K562 (cell line): Measurements from ENCODE around the gene PCSK7. TPM values are rescaled to one million over a fixed set of nuclear protein-coding genes. Genes with fewer than 3 reads are reported as not detected.

Experiments used
- ATAC-seq: fragments of 200-7000 bp; cut with Tn5 transposase; 3 replicates; pipeline ENCODE4 v1.9.1; 2020; ENCODE audit warnings: moderate library complexity
- BruUV-seq: library from RNA; stranded (reverse); fragments of 400-500 nt; replicated peaks from 2 replicates; lab custom pipeline; 2021; lab: Mats Ljungman, UMichigan
- CTCF ChIA-PET: fragments of 300-600 bp; formaldehyde crosslinking; extraction: SDS; loops from one replicate; lab custom pipeline; 2021; ENCODE audit warnings: low intra/inter-chr PET ratio; lab: Yijun Ruan, JAX
- POLR2A ChIA-PET: fragments of 300-600, 350-650 bp; sonication (Branson Sonifier 250); formaldehyde crosslinking; extraction: SDS; loops from one replicate; lab custom pipeline; 2021; ENCODE audit warnings: antibody characterized with exemption, inconsistent platforms; lab: Yijun Ruan, JAX
- DNase-seq, 4 experiments: peaks; one replicate each; pipeline versions ENCODE4 v3.0.0 to v3.0.0-alpha.2; 2011 to 2018; ENCODE audit warnings: low spot score in 3 of 4, mixed read lengths in 3 of 4; ENCODE audit errors: extremely low read depth in 1 of 4
- FAIRE-seq: peaks from 2 replicates; lab custom pipeline; 2011; peaks lifted over from hg19 to GRCh38; lab: Jason Lieb, UNC
- H2AFZ ChIP-seq: 2 replicates; pipeline ENCODE4 v1.6.0; 2011; ENCODE audit warnings: low read depth, low read length, control low read depth, inconsistent platforms
- H3K27ac ChIP-seq: fragments of 200-600 bp; 3 replicates; pipeline ENCODE4 v1.8.0; 2011; ENCODE audit warnings: low read depth, mild to moderate bottlenecking, control low read depth, inconsistent platforms, low read length, moderate library complexity, mixed read lengths; ENCODE audit errors: extremely low read depth
- H3K27me3 ChIP-seq, 2 experiments: fragments of 300-600 bp in 1 of 2; 2 replicates in 1 of 2; 3 replicates in 1 of 2; pipeline versions ENCODE4 v1.6.0 to v1.8.0; 2011; ENCODE audit warnings: inconsistent platforms in 2 of 2, low read length in 2 of 2, mild to moderate bottlenecking in 1 of 2, mixed read lengths in 1 of 2, moderate library complexity in 1 of 2; ENCODE audit not compliant: control insufficient read depth in 2 of 2, insufficient read depth in 2 of 2
- H3K36me3 ChIP-seq: fragments of 300-600 bp; 3 replicates; pipeline ENCODE4 v1.8.0; 2011; ENCODE audit warnings: mild to moderate bottlenecking, low read length, inconsistent platforms; ENCODE audit not compliant: control insufficient read depth, insufficient read depth
- H3K4me1 ChIP-seq, 2 experiments: fragments of 200-600 bp in 1 of 2; replicated peaks in 1 of 2; 2 replicates in 1 of 2; 3 replicates in 1 of 2; pipeline versions ENCODE4 v1.5.1 to v1.8.0; 2011; ENCODE audit warnings: inconsistent platforms in 2 of 2, low read length in 2 of 2, mild to moderate bottlenecking in 1 of 2, mixed read lengths in 1 of 2, moderate library complexity in 1 of 2; ENCODE audit not compliant: control insufficient read depth in 2 of 2, insufficient read depth in 2 of 2
- H3K4me2 ChIP-seq: 2 replicates; pipeline ENCODE4 v1.6.1; 2011; ENCODE audit warnings: low read length, control low read depth, inconsistent platforms, mixed read lengths; ENCODE audit not compliant: insufficient read depth
- H3K4me3 ChIP-seq: fragments of 200-600 bp; sonication (generic), shearing (Covaris generic); 2 replicates; pipeline ENCODE4 v1.5.1; 2016; ENCODE audit warnings: control low read depth, inconsistent platforms
- H3K79me2 ChIP-seq: fragments of 200-600 bp; 3 replicates; pipeline ENCODE4 v1.8.0; 2011; ENCODE audit warnings: low read length, inconsistent platforms; ENCODE audit not compliant: control insufficient read depth, insufficient read depth
- H3K9ac ChIP-seq, 2 experiments: 2 replicates each; pipeline versions ENCODE4 v1.6.0 to v1.6.1; 2011; ENCODE audit warnings: low read depth in 2 of 2, low read length in 2 of 2, control low read depth in 1 of 2, inconsistent platforms in 1 of 2, mild to moderate bottlenecking in 1 of 2, mixed read lengths in 1 of 2; ENCODE audit not compliant: insufficient read depth in 1 of 2
- H3K9me1 ChIP-seq: one replicate; pipeline ENCODE4 v1.6.0; 2011; ENCODE audit warnings: inconsistent platforms, mild to moderate bottlenecking, low read length, moderate library complexity; ENCODE audit not compliant: control insufficient read depth, insufficient read depth
- H3K9me3 ChIP-seq: replicated peaks from 2 replicates; pipeline ENCODE4 v1.5.1; 2011; ENCODE audit warnings: low read depth, low read length, inconsistent platforms; ENCODE audit not compliant: control insufficient read depth, insufficient read depth
- H4K20me1 ChIP-seq: replicated peaks from 2 replicates; pipeline ENCODE4 v1.6.1; 2011; ENCODE audit warnings: low read length, inconsistent platforms, mixed read lengths; ENCODE audit not compliant: control insufficient read depth, insufficient read depth
- BRD9 ChIP-seq: fragments of 450-650 bp; IDR thresholded peaks from 2 replicates; pipeline ENCODE4 v1.6.1; 2018; ENCODE audit warnings: low read depth; ENCODE audit not compliant: partially characterized antibody
- CHD2 ChIP-seq: IDR thresholded peaks from 2 replicates; pipeline ENCODE4 v1.6.1; 2011; ENCODE audit warnings: low read depth, low read length
- CREBBP ChIP-seq: IDR thresholded peaks from one replicate; pipeline ENCODE4 v1.6.1; 2012; ENCODE audit warnings: low read depth, mild to moderate bottlenecking, control low read depth, inconsistent platforms, low read length
- ETS2 ChIP-seq: IDR thresholded peaks from 2 replicates; pipeline ENCODE4 v1.6.1; 2016; ENCODE audit warnings: borderline replicate concordance, missing genetic modification characterization, mild to moderate bottlenecking, moderate library complexity, missing compliant biosample characterization; ENCODE audit not compliant: poor library complexity, severe bottlenecking
- ETV5 ChIP-seq: sonication (generic); formaldehyde crosslinking; IDR thresholded peaks from 2 replicates; pipeline ENCODE4 v1.4.0; 2020; ENCODE audit warnings: low read depth, mild to moderate bottlenecking, missing genetic modification reagents
- FOXM1 ChIP-seq, 2 experiments: fragments of 450-650 bp in 1 of 2; sonication (generic) in 1 of 2; formaldehyde crosslinking in 1 of 2; IDR thresholded peaks; 2 replicates each; pipeline versions ENCODE4 v1.6.1 to v1.9.0; 2017 to 2022; ENCODE audit warnings: low read depth in 2 of 2, mild to moderate bottlenecking in 2 of 2, missing genetic modification reagents in 1 of 2, moderate library complexity in 1 of 2
- KAT8 ChIP-seq: fragments of 450-650 bp; IDR thresholded peaks from 2 replicates; pipeline ENCODE4 v1.6.1; 2016; ENCODE audit warnings: low read depth, mild to moderate bottlenecking
- PRPF4 ChIP-seq: fragments of 200-400 bp; formaldehyde crosslinking; IDR thresholded peaks from one replicate; pipeline ENCODE4 v1.6.1; 2017; ENCODE audit warnings: low read length, low read depth, mild to moderate bottlenecking; ENCODE audit not compliant: insufficient read depth, poor library complexity, severe bottlenecking
- TAL1 ChIP-seq: fragments of 450-650 bp; IDR thresholded peaks from 2 replicates; pipeline ENCODE4 v1.6.1; 2016; ENCODE audit warnings: mild to moderate bottlenecking
- TRIM28 ChIP-seq: fragments of 450-650 bp; IDR thresholded peaks from 2 replicates; pipeline ENCODE4 v1.6.1; 2017
- ZBTB17 ChIP-seq: fragments of 450-650 bp; formaldehyde crosslinking; IDR thresholded peaks from 2 replicates; pipeline ENCODE4 v1.4.0; 2020; ENCODE audit warnings: mild to moderate bottlenecking
- ZC3H4 ChIP-seq: sonication (generic); formaldehyde crosslinking; IDR thresholded peaks from 2 replicates; pipeline ENCODE4 v1.9.0; 2021; ENCODE audit warnings: missing genetic modification reagents, borderline replicate concordance
- ZNF184 ChIP-seq: sonication (generic); formaldehyde crosslinking; IDR thresholded peaks from 2 replicates; pipeline ENCODE4 v1.5.0; 2020; ENCODE audit warnings: missing genetic modification reagents
- ZNF778 ChIP-seq: fragments of 450-650 bp; formaldehyde crosslinking; IDR thresholded peaks from 2 replicates; pipeline ENCODE4 v1.4.0; 2020; ENCODE audit warnings: mild to moderate bottlenecking, moderate library complexity
- WGBS: fragments of 100-300 bp; shearing (Covaris generic); methylation state at CpG from one replicate; pipeline ENCODE4 v1.1.6; 2016; ENCODE audit warnings: low coverage, mixed read lengths; ENCODE audit not compliant: insufficient coverage; ENCODE audit errors: missing lambda C conversion rate; 5-methylcytosine and 5-hydroxymethylcytosine counted together
- in situ Hi-C: fragments of 300-500 bp; cut with MboI; formaldehyde crosslinking; loops from 4 replicates; pipeline ENCODE4 v1.15.0; 2018; ENCODE audit warnings: inconsistent platforms, mixed read lengths
- intact Hi-C: fragments of 100-400 bp; cut with micrococcal nuclease; formaldehyde crosslinking; loops from 2 replicates; pipeline ENCODE4 v1.14.2; 2022
- polyA plus RNA-seq, 8 experiments: library from polyadenylated mRNA; depleted of rRNA in 4 of 8; stranded (reverse) in 5 of 8; unstranded in 3 of 8; fragments of >200 nt; fragmentation: Nextera tagmentation in 2 of 8; fragmentation: Illumina TruSeq in 1 of 8; extraction: Ambion mirVana in 2 of 8; extraction: Trizol in 1 of 8; gene quantifications; 2 replicates each; pipeline versions ENCODE4 v1.2.1 to v1.2.3, GENCODE V29; 2011 to 2014; ENCODE audit warnings: inconsistent platforms in 1 of 8, missing spikeins in 1 of 8
- total RNA-seq, 7 experiments: library from RNA; depleted of rRNA in 6 of 7; stranded (reverse); fragments of >200 nt in 6 of 7; fragmentation: Illumina TruSeq in 2 of 7; extraction: Trizol in 2 of 7; gene quantifications; 2 replicates each; pipeline versions ENCODE4 v1.2.1 to v1.2.3, GENCODE V29; 2011 to 2021; ENCODE audit warnings: low replicate concordance in 1 of 7
- TF ChIP-seq, protein P1 (sequence below): fragments of 150-350 bp; IDR thresholded peaks from 2 replicates; pipeline ENCODE4 v1.6.1; 2014; ENCODE audit warnings: low read depth, mild to moderate bottlenecking, low read length, borderline replicate concordance

The PCSK7 gene
- total and polyA plus RNA-seq, 9 of the 15 experiments (the other 6 are each of a cell fraction or from before 2014, with no cell fraction given) = 3.1 to 29.2 (median 15.6) TPM

DNA sequence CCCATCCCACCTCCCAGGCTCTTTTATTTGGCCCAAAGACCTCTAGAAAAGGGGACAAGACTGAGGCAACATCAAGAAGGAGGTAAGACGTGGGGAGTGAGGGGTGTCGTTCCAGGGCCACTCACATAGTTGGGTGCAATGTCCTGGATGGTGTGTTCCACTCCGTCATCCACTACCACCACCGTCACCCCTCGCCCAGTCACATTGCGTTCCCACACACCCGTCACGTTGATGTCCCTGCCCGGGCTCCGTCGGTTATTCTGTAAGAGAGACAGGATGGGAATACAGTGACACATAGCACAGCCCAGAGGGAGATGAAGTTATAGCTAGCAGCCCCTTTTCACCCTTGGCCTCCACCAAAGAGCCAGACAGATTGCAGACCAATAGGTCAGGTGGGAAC is 3.8 kb downstream of the PCSK7 start:
- FAIRE-seq (no peak), ATAC-seq (no peak), DNase-seq (no peak)
- ChIA-PET POLR2A (interaction anchor here (0.6 to 1.2 kb wide), 3 partner anchors 48 to 440 kb away, joined by 3 to 5 read pairs (median 3); partner anchors contain the start of gene ZPR1), CTCF (no interaction called here)
- Histone ChIP-seq H3K79me2 (peaks cover 29% of the 10 kb centered on the region), H3K4me1 (peaks cover 31 to 46% of the 10 kb centered on the region in 2 experiments; a peak in 4 of 5 replicates), H3K9me1 (peaks cover 4% of the 10 kb centered on the region), H3K9ac (no peak overlapping the region), H3K4me3 (no peak overlapping the region), H3K36me3 (peaks cover 54% of the 10 kb centered on the region), H2AFZ (no peak overlapping the region), H3K9me3 (no peaks in the 10 kb centered on the region), H3K4me2 (no peak overlapping the region)
- 92% methylated on average over 11 of the region's 11 CpGs for WGBS
- TF ChIP-seq ZNF184 (CRISPR knock-in tag) = no peak
- no peak for TF ChIP-seq CHD2
- no peak for TF ChIP-seq KAT8
- no peak for TF ChIP-seq PRPF4
- TF ChIP-seq ZC3H4 = no peak
- TF ChIP-seq ETV5 (CRISPR knock-in tag) = no peak
- no peak for TF ChIP-seq ZNF778 (CRISPR knock-in tag)
- TF ChIP-seq ETS2 = no peak
- TF ChIP-seq CREBBP = no peak
- TF ChIP-seq TRIM28 = no peak
- TF ChIP-seq ZBTB17 (CRISPR knock-in tag) = no peak
- TF ChIP-seq, protein P1, sequence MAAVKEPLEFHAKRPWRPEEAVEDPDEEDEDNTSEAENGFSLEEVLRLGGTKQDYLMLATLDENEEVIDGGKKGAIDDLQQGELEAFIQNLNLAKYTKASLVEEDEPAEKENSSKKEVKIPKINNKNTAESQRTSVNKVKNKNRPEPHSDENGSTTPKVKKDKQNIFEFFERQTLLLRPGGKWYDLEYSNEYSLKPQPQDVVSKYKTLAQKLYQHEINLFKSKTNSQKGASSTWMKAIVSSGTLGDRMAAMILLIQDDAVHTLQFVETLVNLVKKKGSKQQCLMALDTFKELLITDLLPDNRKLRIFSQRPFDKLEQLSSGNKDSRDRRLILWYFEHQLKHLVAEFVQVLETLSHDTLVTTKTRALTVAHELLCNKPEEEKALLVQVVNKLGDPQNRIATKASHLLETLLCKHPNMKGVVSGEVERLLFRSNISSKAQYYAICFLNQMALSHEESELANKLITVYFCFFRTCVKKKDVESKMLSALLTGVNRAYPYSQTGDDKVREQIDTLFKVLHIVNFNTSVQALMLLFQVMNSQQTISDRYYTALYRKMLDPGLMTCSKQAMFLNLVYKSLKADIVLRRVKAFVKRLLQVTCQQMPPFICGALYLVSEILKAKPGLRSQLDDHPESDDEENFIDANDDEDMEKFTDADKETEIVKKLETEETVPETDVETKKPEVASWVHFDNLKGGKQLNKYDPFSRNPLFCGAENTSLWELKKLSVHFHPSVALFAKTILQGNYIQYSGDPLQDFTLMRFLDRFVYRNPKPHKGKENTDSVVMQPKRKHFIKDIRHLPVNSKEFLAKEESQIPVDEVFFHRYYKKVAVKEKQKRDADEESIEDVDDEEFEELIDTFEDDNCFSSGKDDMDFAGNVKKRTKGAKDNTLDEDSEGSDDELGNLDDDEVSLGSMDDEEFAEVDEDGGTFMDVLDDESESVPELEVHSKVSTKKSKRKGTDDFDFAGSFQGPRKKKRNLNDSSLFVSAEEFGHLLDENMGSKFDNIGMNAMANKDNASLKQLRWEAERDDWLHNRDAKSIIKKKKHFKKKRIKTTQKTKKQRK = no peak
- no peak for TF ChIP-seq TAL1
- no peak for TF ChIP-seq FOXM1 (IDR thresholded peaks at IDR 0.05; ENCODE audit: low read depth)
- TF ChIP-seq FOXM1 (CRISPR knock-in tag; IDR thresholded peaks at IDR 0.05; ENCODE audit: low read depth) = no peak
- TF ChIP-seq BRD9 = no peak
- TF ChIP-seq, all 486 proteins: peak for 0
- Histone ChIP-seq H3K27ac (no peak overlapping the region), H3K27me3 (no peaks in the 10 kb centered on the region), H4K20me1 (peaks cover 10% of the 10 kb centered on the region)
- in situ Hi-C loops = loop anchor here (10.0 to 25.0 kb wide), 2 partner anchors 343 to 716 kb away; no protein-coding TSS in a partner anchor
- intact Hi-C loops = loop anchor here (5.0 kb wide), 2 partner anchors 346 to 436 kb away; partner anchors contain the start of gene APOA5
- no TSS peak for BruUV-seq
